WI38 (cell line): ENCODE data around the gene SFSWAP.

ENCODE experiments used
- H3K4me3 ChIP-seq: 2 replicates; pipeline ENCODE4 v1.5.1; 2011; ENCODE audit warnings: low read depth, mild to moderate bottlenecking, control low read depth, low read length
- CTCF ChIP-seq: IDR thresholded peaks from 2 replicates; pipeline ENCODE4 v1.5.1; 2012; ENCODE audit warnings: low read depth, mild to moderate bottlenecking, control low read depth, low read length

The SFSWAP gene

GRCh38 chr12:131826097-131826928 lies 115.4 kb downstream of the SFSWAP start:
- TF ChIP-seq CTCF, result no peak
- no peak overlapping the region for H3K4me3 ChIP-seq

GRCh38 chr12:131827961-131828534 lies 117.2 kb downstream of the SFSWAP start, which contains the start of gene MMP17:
MMP17 (plus strand) TSS chr12:131828393; CDS start chr12:131828495, 102 bp downstream.
- peak within 1 kb of the TSS; percentile 69 for H3K4me3 ChIP-seq
- no peak for TF ChIP-seq CTCF

GRCh38 chr12:131828671-131829355 lies 117.9 kb downstream of the SFSWAP start:
- TF ChIP-seq CTCF, result no peak
- peak overlapping the region; percentile 69 for H3K4me3 ChIP-seq

- H3K4me3 ChIP-seq, result peak overlapping the region; percentile 69
- TF ChIP-seq CTCF, result no peak
Measured at GRCh38 chr12:131829356-131829747, 118.5 kb downstream of the SFSWAP start.

- TF ChIP-seq CTCF, result no peak
- peak overlapping the region; percentile 69 for H3K4me3 ChIP-seq
Measured at GRCh38 chr12:131829791-131830334, 119.0 kb downstream of the SFSWAP start.

GRCh38 chr12:131830335-131830913 lies 119.5 kb downstream of the SFSWAP start:
- peak; percentile 67 for TF ChIP-seq CTCF
- H3K4me3 ChIP-seq, result peak overlapping the region; percentile 69
